Cerebellar nuclear complex (tissue), 1 donor: ENCODE measurements around the gene ADRA2C.
"Not testable (repeated sequence)": the region's sequence is repeated elsewhere in the genome, so short reads cannot be mapped to it uniquely, and the experiment has no call there.

Experiments
- DNase-seq, 2 experiments: peaks; one replicate each; lab custom pipeline; 2025; lab: John Stamatoyannopoulos, UW

The ADRA2C gene

DNA sequence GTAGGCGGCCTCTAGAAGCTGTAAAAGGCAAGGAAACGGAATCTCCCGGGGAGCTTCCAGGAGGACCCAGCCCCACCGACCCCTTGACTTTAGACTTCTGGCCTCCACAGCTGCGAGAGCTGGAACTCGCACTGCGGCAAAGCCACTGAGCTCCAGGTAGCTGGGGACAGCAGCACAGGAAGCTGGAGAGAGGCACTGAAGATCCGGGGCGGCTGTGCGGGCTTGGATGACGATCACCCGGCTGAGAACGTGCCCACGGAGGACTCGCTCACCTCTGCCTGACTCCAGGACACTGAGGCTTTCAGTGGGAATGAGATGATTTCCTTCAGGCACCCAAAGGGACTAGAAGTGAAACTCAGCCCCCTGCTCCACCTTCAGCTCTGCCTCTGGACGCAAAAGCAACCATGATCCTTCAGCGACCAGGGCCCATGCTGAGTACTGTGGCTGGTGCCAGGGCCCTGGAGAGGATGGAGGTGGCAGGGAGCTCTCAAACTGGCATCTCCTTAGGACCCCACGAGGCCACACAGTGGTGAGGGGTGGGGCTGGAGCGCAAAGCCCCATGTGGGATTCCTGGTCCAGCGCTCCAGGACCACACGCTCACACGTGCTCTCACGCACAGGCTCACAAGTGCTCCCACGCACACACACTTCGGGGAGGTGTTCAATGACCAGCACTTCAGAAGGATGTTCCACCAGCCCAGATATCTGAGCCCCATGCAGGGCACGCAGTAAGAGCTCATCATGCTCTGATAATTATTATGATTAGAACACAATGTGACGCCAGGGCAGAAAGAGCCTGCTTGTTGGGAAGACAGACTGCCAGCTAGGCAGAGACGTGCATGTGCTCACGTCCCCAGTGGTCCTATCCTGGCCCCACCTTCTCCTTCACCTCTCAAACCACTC, 47.2 kb downstream of the ADRA2C start:
- no peak for DNase-seq

DNA sequence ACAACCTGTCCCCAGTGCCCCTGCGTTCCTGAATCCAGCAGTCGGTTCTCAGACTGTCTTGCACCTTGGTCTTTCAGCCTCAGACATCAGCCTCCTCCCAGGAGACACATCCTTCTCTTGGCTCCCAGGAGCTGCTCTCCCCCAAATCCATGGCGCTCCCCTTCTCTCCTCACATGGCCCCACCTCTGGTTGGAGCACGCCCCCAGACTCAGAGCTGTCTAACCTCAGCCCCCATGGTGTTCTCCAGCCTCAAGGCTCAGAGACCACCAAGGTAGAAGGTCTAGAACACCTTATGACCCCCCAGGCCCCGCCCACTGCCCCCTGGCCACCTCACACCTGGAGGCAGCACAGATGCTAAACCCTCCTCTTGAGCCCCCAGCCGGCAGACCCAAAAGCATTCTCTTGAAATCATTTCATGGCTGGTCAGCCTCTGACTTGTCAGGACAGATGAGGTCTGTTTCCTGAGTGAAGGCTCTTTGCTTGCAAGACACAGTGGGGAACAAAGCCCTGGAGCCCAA, 47.9 kb downstream of the ADRA2C start:
- DNase-seq, result no peak

DNA sequence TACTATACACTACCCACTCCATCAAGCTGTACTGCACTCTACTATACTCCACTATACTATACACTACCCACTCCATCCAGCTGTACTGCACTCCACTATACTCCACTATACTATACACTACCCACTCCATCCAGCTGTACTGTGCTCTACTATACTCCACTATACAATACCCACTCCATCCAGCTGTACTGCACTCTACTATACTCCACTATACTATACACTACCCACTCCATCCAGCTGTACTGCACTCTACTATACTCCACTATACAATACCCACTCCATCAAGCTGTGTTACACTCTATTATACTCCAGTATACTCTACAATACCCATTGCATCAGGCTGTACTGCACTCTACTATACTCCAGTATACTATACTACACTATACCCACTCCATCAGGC, 48.7 kb downstream of the ADRA2C start:
- not testable (repeated sequence) for DNase-seq

- no peak for DNase-seq
These were observed 50.2 kb downstream of the ADRA2C start for GRCh38 chr4:3816256-3816825.

DNA sequence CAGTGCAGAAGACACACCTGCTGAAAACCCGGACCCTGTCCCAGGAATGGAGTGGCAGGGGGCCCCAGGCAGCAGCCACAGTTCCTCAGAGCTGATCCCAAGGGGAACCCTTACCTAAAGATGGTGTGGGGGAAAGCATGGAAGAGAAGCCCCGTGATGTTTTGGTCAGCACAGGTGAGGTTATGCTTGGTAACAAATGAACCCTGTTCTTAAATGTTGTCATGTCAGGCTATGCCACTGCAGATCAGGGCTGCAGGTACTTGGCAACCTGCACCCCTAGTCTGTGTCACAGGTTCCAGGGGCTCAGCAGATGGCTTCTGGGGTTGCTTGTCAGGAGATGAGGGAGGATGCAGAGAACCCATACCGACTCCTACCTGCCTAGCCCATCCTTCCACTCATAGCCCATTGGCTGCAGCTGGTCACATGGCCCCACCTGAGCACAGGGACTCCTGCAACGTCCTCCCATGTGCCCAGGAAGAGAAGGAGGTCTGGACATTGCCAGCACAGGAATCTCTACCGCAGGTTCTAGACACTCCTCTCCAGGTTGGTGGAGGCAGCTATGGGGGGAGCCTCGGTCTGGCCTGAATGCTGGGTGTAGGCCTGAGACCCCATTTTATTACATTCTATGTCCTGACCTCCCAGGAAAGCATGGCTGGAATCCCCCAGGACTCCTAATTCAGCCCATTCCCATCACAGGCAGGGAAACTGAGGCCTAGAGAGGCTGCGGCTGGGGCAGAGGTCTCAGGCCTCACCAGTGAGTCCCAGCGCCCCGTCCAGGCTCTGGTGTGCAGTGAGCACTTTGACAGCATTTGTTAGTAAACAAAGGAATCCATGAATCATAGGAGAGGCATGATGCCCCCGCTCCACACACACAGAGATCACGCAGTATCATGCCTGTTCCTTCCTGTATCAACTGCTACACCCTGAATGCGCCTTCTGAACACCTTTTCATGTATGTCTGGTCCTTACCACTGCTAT, 51.1 kb downstream of the ADRA2C start:
- no peak for DNase-seq
